ENCODE results near the gene DTHD1.

DNA sequence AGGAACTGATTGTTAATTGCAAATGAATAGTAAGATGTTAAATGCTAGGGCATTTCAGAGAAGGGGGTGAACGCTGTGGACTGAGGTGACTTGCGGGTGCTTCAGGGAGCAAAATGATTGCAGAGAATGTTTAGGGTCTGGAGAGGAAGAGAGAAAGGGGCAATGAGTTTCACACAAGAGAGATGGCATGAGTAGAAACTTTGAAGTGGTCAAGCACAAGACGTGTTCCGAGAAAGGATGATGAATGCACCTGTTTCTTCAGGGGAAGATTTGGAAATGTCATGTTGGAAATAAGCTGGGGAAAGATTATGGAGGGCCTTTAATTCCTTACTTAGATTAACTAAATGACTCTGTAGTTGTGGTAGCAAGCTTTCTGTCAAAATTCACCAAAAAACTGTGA is 43.4 kb downstream of the DTHD1 start:
- TF ChIP-seq, protein P1, sequence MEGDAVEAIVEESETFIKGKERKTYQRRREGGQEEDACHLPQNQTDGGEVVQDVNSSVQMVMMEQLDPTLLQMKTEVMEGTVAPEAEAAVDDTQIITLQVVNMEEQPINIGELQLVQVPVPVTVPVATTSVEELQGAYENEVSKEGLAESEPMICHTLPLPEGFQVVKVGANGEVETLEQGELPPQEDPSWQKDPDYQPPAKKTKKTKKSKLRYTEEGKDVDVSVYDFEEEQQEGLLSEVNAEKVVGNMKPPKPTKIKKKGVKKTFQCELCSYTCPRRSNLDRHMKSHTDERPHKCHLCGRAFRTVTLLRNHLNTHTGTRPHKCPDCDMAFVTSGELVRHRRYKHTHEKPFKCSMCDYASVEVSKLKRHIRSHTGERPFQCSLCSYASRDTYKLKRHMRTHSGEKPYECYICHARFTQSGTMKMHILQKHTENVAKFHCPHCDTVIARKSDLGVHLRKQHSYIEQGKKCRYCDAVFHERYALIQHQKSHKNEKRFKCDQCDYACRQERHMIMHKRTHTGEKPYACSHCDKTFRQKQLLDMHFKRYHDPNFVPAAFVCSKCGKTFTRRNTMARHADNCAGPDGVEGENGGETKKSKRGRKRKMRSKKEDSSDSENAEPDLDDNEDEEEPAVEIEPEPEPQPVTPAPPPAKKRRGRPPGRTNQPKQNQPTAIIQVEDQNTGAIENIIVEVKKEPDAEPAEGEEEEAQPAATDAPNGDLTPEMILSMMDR (conservative IDR thresholded peaks at IDR 0.05) = no peak
- no peak for TF ChIP-seq EZH2 (IDR thresholded peaks at IDR 0.05; ENCODE audit: low read depth)

Measured in PC-9 (cell line).